K562 (cell line): Measurements from ENCODE around the gene UNC93B1. TPM values are rescaled to one million over a fixed set of nuclear protein-coding genes. Genes with fewer than 3 reads are reported as not detected.

ENCODE experiments used
- ATF7 ChIP-seq: fragments of 450-650 bp; IDR thresholded peaks from 2 replicates; pipeline ENCODE4 v1.7.1; 2014; ENCODE audit warnings: mild to moderate bottlenecking, moderate library complexity
- BRD9 ChIP-seq: fragments of 450-650 bp; IDR thresholded peaks from 2 replicates; pipeline ENCODE4 v1.6.1; 2018; ENCODE audit warnings: low read depth; ENCODE audit not compliant: partially characterized antibody
- CEBPZ ChIP-seq: fragments of 150-350 bp; IDR thresholded peaks from 2 replicates; pipeline ENCODE4 v1.6.1; 2014; ENCODE audit warnings: low read depth, mild to moderate bottlenecking, low read length, borderline replicate concordance
- FOXJ2 ChIP-seq: fragments of 200-800 bp; sonication (Bioruptor generic); IDR thresholded peaks from 2 replicates; pipeline ENCODE4 v1.6.1; 2016; ENCODE audit warnings: missing genetic modification characterization, missing compliant biosample characterization
- MAZ ChIP-seq, 2 experiments: fragments of 450-650 bp in 1 of 2; sonication (generic) in 1 of 2; formaldehyde crosslinking; IDR thresholded peaks in 1 of 2; conservative IDR thresholded peaks in 1 of 2; 2 replicates each; pipeline versions ENCODE4 v1.4.0 to v1.5.0; 2020; ENCODE audit warnings: mild to moderate bottlenecking in 1 of 2, missing genetic modification reagents in 1 of 2
- MNT ChIP-seq, 2 experiments: fragments of 450-650 bp; conservative IDR thresholded peaks; 2 replicates each; pipeline ENCODE4 v1.6.1; 2017; ENCODE audit warnings: mild to moderate bottlenecking in 2 of 2, moderate library complexity in 2 of 2
- MTA3 ChIP-seq: fragments of 450-650 bp; formaldehyde crosslinking; IDR thresholded peaks from 2 replicates; pipeline ENCODE4 v1.6.1; 2017; ENCODE audit warnings: mild to moderate bottlenecking, borderline replicate concordance
- POLR2B ChIP-seq: fragments of 450-650 bp; IDR thresholded peaks from 2 replicates; pipeline ENCODE4 v1.6.1; 2018; ENCODE audit warnings: low read depth; ENCODE audit not compliant: partially characterized antibody
- RCOR1 ChIP-seq, 2 experiments: IDR thresholded peaks; 2 replicates each; pipeline ENCODE4 v1.6.1; 2012; ENCODE audit warnings: low read depth in 2 of 2, low read length in 2 of 2, borderline replicate concordance in 1 of 2, improper control_type of control experiment in 1 of 2
- SMARCA5 ChIP-seq: fragments of 450-650 bp; IDR thresholded peaks from 2 replicates; pipeline ENCODE4 v1.6.1; 2016
- SNAPC5 ChIP-seq: fragments of 250-450 bp; sonication (Bioruptor Pico); IDR thresholded peaks from 2 replicates; pipeline ENCODE4 v1.8.0; 2021; ENCODE audit warnings: moderate library complexity, mild to moderate bottlenecking, inconsistent platforms
- TAF1 ChIP-seq: IDR thresholded peaks from 2 replicates; pipeline ENCODE4 v1.6.1; 2011; ENCODE audit warnings: mild to moderate bottlenecking, low read length, moderate library complexity; ENCODE audit not compliant: insufficient read depth, control insufficient read depth, severe bottlenecking; ENCODE audit errors: extremely low read depth
- THRB ChIP-seq: fragments of 450-650 bp; formaldehyde crosslinking; conservative IDR thresholded peaks from 2 replicates; pipeline ENCODE4 v1.4.0; 2022; ENCODE audit warnings: mild to moderate bottlenecking, missing genetic modification characterization
- WHSC1 ChIP-seq: IDR thresholded peaks from one replicate; pipeline ENCODE4 v1.6.1; 2012; ENCODE audit warnings: low read length, control low read depth, inconsistent platforms
- YY1 ChIP-seq, 3 experiments: IDR thresholded peaks; 2 replicates each; pipeline ENCODE4 v1.6.1; 2011; ENCODE audit warnings: low read length in 2 of 3, mild to moderate bottlenecking in 2 of 3, moderate library complexity in 2 of 3, borderline replicate concordance in 1 of 3, control low read depth in 1 of 3, low read depth in 1 of 3; ENCODE audit not compliant: insufficient read depth in 3 of 3, insufficient replicate concordance in 2 of 3, control insufficient read depth in 1 of 3, insufficient read length in 1 of 3; ENCODE audit errors: extremely low read depth in 1 of 3
- ZBED1 ChIP-seq: IDR thresholded peaks from 2 replicates; pipeline ENCODE4 v1.6.1; 2014
- ZBTB7A ChIP-seq: IDR thresholded peaks from 2 replicates; pipeline ENCODE4 v1.6.1; 2011; ENCODE audit warnings: low read depth, mild to moderate bottlenecking, low read length, moderate library complexity, borderline replicate concordance; ENCODE audit not compliant: control insufficient read depth
- ZFP36 ChIP-seq: fragments of 150-350 bp; IDR thresholded peaks from 2 replicates; pipeline ENCODE4 v1.6.1; 2018; ENCODE audit warnings: low read length, low read depth; ENCODE audit not compliant: partially characterized antibody
- ZNF444 ChIP-seq: fragments of 250-450 bp; sonication (Bioruptor Pico); IDR thresholded peaks from 2 replicates; pipeline ENCODE4 v1.4.0; 2020; ENCODE audit warnings: mild to moderate bottlenecking, moderate library complexity
- polyA plus RNA-seq, 8 experiments: library from polyadenylated mRNA; depleted of rRNA in 4 of 8; stranded (reverse) in 5 of 8; unstranded in 3 of 8; fragments of >200 nt; fragmentation: Nextera tagmentation in 2 of 8; fragmentation: Illumina TruSeq in 1 of 8; extraction: Ambion mirVana in 2 of 8; extraction: Trizol in 1 of 8; gene quantifications; 2 replicates each; pipeline versions ENCODE4 v1.2.1 to v1.2.3, GENCODE V29; 2011 to 2014; ENCODE audit warnings: inconsistent platforms in 1 of 8, missing spikeins in 1 of 8
- total RNA-seq, 7 experiments: library from RNA; depleted of rRNA in 6 of 7; stranded (reverse); fragments of >200 nt in 6 of 7; fragmentation: Illumina TruSeq in 2 of 7; extraction: Trizol in 2 of 7; gene quantifications; 2 replicates each; pipeline versions ENCODE4 v1.2.1 to v1.2.3, GENCODE V29; 2011 to 2021; ENCODE audit warnings: low replicate concordance in 1 of 7

UNC93B1 gene
- total and polyA plus RNA-seq, 9 of the 15 experiments (the other 6 are each of a cell fraction or from before 2014, with no cell fraction given), result 0.10 to 13.6 (median 6.5) TPM

- peak; percentile 87 for TF ChIP-seq CEBPZ
- TF ChIP-seq MTA3, result peak; percentile 67; the same call in 1 of the 2 replicates
- peak; percentile 95 for TF ChIP-seq ZBTB7A
- TF ChIP-seq ZNF444 (CRISPR knock-in tag), result no peak
- TF ChIP-seq BRD9, result no peak
- peak in 1 of 2 experiments; percentile 38; a peak in 1 of 4 replicates for TF ChIP-seq RCOR1 (IDR thresholded peaks at IDR 0.05; ENCODE audit: borderline replicate concordance in 1 of 2, low read depth in 2 of 2, low read length in 2 of 2)
- no peak for TF ChIP-seq SNAPC5
- TF ChIP-seq MNT (conservative IDR thresholded peaks at IDR 0.05), result peak; percentile 34 to 72; a peak in 2 of 4 replicates
- no peak for TF ChIP-seq WHSC1
- no peak for TF ChIP-seq FOXJ2
- 0 out of 2 replicates have a peak, but pooled peaks have one; percentile 7 for TF ChIP-seq THRB (CRISPR knock-in tag)
- no peak for TF ChIP-seq ZFP36
- no peak for TF ChIP-seq SMARCA5
- TF ChIP-seq YY1 (IDR thresholded peaks at IDR 0.05; ENCODE audit: borderline replicate concordance in 1 of 3, control insufficient read depth in 1 of 3, extremely low read depth in 1 of 3, insufficient read depth in 3 of 3, insufficient read length in 1 of 3, insufficient replicate concordance in 2 of 3, low read depth in 1 of 3, low read length in 2 of 3), result peak; percentile 65 to 96 (median 94)
- peak; percentile 60 for TF ChIP-seq POLR2B
- TF ChIP-seq MAZ (CRISPR knock-in tag; conservative IDR thresholded peaks at IDR 0.05 in 1 of 2, IDR thresholded peaks at IDR 0.05 in 1 of 2), result peak in 1 of 2 experiments; percentile 34; a peak in 3 of 4 replicates
- peak; percentile 61; the same call in 1 of the 2 replicates for TF ChIP-seq ATF7
- peak; percentile 83 for TF ChIP-seq TAF1
- TF ChIP-seq ZBED1, result 0 out of 2 replicates have a peak, but pooled peaks have one; percentile 44
These were observed 26.6 kb upstream of the UNC93B1 start, which contains the start of gene NDUFS8 (continued) for GRCh38 chr11:68030318-68031143.
